Adrenal gland (tissue), 5 donors: ENCODE data around the gene ZNF48.

Experiments
- POLR2A ChIP-seq, 2 donors: fragments of 450-650 bp; IDR thresholded peaks; one replicate each; pipeline ENCODE4 v1.6.1; 2017; ENCODE audit warnings: antibody characterized with exemption in 2 of 2, mild to moderate bottlenecking in 2 of 2, moderate library complexity in 1 of 2
- TF ChIP-seq, protein P1 (sequence below), 6 experiments: fragments of 450-650 bp in 4 of 6; fragments of 200-600 bp in 2 of 6; sonication (generic) in 1 of 6; IDR thresholded peaks; 1 replicate in 5 of 6; 2 replicates in 1 of 6; pipeline versions ENCODE4 v1.5.1 to v1.8.0; 2016 to 2021; ENCODE audit warnings: antibody characterized with exemption in 6 of 6, mild to moderate bottlenecking in 2 of 6, moderate library complexity in 1 of 6
- donor health status: DM: no; HTN: no; CAD: no.

DNA sequence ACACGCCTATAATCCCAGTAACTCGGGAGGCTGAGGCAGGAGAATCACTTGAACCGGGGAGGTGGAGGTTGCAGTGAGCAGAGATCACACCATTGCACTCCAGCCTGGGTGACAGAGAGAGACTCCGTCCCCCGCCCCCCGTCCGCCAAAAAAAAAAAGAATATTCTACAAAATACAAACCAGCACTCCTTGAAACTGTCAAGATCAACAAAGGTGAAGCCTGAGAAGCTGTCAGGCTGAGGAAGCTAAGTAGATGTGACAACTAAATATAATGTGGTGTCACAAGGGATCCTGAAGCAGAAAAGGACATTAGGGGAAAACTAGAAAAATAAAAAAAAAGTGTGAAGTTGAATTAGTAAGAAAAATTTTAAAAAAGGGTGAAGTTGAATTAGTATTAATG lies 46.3 kb upstream of the ZNF48 start:
- TF ChIP-seq, protein P1, sequence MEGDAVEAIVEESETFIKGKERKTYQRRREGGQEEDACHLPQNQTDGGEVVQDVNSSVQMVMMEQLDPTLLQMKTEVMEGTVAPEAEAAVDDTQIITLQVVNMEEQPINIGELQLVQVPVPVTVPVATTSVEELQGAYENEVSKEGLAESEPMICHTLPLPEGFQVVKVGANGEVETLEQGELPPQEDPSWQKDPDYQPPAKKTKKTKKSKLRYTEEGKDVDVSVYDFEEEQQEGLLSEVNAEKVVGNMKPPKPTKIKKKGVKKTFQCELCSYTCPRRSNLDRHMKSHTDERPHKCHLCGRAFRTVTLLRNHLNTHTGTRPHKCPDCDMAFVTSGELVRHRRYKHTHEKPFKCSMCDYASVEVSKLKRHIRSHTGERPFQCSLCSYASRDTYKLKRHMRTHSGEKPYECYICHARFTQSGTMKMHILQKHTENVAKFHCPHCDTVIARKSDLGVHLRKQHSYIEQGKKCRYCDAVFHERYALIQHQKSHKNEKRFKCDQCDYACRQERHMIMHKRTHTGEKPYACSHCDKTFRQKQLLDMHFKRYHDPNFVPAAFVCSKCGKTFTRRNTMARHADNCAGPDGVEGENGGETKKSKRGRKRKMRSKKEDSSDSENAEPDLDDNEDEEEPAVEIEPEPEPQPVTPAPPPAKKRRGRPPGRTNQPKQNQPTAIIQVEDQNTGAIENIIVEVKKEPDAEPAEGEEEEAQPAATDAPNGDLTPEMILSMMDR (IDR thresholded peaks at IDR 0.05) = no peak
- TF ChIP-seq POLR2A (IDR thresholded peaks at IDR 0.05) = no peak
